H1 (cell line): Measurements from ENCODE around the gene CELF4. TPM values are rescaled to one million over a fixed set of nuclear protein-coding genes. Genes with fewer than 3 reads are reported as not detected.

Source experiments
- CEBPB ChIP-seq: IDR thresholded peaks from 2 replicates; pipeline ENCODE4 v1.6.1; 2012; ENCODE audit warnings: low read depth, low read length
- KDM1A ChIP-seq: fragments of 200-600, 300-600 bp; sonication (generic); IDR thresholded peaks from 2 replicates; pipeline ENCODE4 v1.7.1; 2016; ENCODE audit warnings: mild to moderate bottlenecking, low read length, borderline replicate concordance
- POU5F1 ChIP-seq: IDR thresholded peaks from 2 replicates; pipeline ENCODE4 v1.6.1; 2011; ENCODE audit warnings: low read depth, mild to moderate bottlenecking, low read length, moderate library complexity
- SIRT6 ChIP-seq: IDR thresholded peaks from one replicate; pipeline ENCODE4 v1.7.1; 2012; ENCODE audit warnings: low read length, inconsistent platforms
- polyA plus RNA-seq, 7 experiments: library from polyadenylated mRNA; depleted of rRNA in 3 of 7; stranded (reverse) in 5 of 7; unstranded in 2 of 7; fragments of >200 nt in 5 of 7; fragments of 200-250 nt in 2 of 7; gene quantifications; 1 replicate in 5 of 7; 2 replicates in 1 of 7; 4 replicates in 1 of 7; pipeline versions ENCODE4 v1.2.1 to v1.2.3, GENCODE V29; 2011 to 2013; ENCODE audit warnings: missing spikeins in 2 of 7, mixed read lengths in 2 of 7
- total RNA-seq: library from RNA; stranded (reverse); fragmentation: NEBNext Ultra II Directional; extraction: Animal tissue kit (Norgen Biotek cat#: 25700); gene quantifications from 2 replicates; pipeline ENCODE4 v1.2.1, GENCODE V29; 2021
- TF ChIP-seq, protein P1 (sequence below): fragments of 300-600 bp; sonication (generic); IDR thresholded peaks from 2 replicates; pipeline ENCODE4 v1.7.1; 2012; ENCODE audit warnings: low read length, moderate library complexity, mild to moderate bottlenecking, inconsistent platforms; ENCODE audit not compliant: insufficient replicate concordance
- TF ChIP-seq, protein P2 (sequence below): IDR thresholded peaks from 2 replicates; pipeline ENCODE4 v1.6.1; 2012; ENCODE audit warnings: low read length, inconsistent platforms

The CELF4 gene
- total and polyA plus RNA-seq, 2 of the 8 experiments (the other 6 are each of a cell fraction or from before 2014, with no cell fraction given): 1.6 to 3.4 TPM

DNA sequence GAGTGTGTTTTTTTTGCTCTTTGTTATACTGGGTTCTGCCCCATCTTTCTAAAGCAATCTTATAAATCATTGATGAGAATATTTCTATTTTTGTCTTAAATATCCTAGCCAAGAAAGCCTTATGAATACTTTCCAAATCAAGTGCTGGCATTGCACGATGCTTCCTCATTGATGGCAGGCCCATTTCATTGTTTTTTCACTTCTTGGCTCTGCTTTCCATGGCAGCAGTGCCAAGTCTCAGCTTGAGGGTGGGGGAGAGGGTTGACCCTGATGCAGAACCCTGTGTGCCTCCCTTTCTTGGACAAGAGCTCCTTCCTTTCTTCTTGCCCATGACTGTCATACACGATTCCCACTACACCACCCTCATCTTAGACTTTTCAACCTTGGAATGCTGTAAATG lies 16.7 kb upstream of the CELF4 start (continued):
- TF ChIP-seq, protein P1, sequence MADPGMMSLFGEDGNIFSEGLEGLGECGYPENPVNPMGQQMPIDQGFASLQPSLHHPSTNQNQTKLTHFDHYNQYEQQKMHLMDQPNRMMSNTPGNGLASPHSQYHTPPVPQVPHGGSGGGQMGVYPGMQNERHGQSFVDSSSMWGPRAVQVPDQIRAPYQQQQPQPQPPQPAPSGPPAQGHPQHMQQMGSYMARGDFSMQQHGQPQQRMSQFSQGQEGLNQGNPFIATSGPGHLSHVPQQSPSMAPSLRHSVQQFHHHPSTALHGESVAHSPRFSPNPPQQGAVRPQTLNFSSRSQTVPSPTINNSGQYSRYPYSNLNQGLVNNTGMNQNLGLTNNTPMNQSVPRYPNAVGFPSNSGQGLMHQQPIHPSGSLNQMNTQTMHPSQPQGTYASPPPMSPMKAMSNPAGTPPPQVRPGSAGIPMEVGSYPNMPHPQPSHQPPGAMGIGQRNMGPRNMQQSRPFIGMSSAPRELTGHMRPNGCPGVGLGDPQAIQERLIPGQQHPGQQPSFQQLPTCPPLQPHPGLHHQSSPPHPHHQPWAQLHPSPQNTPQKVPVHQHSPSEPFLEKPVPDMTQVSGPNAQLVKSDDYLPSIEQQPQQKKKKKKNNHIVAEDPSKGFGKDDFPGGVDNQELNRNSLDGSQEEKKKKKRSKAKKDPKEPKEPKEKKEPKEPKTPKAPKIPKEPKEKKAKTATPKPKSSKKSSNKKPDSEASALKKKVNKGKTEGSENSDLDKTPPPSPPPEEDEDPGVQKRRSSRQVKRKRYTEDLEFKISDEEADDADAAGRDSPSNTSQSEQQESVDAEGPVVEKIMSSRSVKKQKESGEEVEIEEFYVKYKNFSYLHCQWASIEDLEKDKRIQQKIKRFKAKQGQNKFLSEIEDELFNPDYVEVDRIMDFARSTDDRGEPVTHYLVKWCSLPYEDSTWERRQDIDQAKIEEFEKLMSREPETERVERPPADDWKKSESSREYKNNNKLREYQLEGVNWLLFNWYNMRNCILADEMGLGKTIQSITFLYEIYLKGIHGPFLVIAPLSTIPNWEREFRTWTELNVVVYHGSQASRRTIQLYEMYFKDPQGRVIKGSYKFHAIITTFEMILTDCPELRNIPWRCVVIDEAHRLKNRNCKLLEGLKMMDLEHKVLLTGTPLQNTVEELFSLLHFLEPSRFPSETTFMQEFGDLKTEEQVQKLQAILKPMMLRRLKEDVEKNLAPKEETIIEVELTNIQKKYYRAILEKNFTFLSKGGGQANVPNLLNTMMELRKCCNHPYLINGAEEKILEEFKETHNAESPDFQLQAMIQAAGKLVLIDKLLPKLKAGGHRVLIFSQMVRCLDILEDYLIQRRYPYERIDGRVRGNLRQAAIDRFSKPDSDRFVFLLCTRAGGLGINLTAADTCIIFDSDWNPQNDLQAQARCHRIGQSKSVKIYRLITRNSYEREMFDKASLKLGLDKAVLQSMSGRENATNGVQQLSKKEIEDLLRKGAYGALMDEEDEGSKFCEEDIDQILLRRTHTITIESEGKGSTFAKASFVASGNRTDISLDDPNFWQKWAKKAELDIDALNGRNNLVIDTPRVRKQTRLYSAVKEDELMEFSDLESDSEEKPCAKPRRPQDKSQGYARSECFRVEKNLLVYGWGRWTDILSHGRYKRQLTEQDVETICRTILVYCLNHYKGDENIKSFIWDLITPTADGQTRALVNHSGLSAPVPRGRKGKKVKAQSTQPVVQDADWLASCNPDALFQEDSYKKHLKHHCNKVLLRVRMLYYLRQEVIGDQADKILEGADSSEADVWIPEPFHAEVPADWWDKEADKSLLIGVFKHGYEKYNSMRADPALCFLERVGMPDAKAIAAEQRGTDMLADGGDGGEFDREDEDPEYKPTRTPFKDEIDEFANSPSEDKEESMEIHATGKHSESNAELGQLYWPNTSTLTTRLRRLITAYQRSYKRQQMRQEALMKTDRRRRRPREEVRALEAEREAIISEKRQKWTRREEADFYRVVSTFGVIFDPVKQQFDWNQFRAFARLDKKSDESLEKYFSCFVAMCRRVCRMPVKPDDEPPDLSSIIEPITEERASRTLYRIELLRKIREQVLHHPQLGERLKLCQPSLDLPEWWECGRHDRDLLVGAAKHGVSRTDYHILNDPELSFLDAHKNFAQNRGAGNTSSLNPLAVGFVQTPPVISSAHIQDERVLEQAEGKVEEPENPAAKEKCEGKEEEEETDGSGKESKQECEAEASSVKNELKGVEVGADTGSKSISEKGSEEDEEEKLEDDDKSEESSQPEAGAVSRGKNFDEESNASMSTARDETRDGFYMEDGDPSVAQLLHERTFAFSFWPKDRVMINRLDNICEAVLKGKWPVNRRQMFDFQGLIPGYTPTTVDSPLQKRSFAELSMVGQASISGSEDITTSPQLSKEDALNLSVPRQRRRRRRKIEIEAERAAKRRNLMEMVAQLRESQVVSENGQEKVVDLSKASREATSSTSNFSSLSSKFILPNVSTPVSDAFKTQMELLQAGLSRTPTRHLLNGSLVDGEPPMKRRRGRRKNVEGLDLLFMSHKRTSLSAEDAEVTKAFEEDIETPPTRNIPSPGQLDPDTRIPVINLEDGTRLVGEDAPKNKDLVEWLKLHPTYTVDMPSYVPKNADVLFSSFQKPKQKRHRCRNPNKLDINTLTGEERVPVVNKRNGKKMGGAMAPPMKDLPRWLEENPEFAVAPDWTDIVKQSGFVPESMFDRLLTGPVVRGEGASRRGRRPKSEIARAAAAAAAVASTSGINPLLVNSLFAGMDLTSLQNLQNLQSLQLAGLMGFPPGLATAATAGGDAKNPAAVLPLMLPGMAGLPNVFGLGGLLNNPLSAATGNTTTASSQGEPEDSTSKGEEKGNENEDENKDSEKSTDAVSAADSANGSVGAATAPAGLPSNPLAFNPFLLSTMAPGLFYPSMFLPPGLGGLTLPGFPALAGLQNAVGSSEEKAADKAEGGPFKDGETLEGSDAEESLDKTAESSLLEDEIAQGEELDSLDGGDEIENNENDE: no peak
- TF ChIP-seq CEBPB (no peak), POU5F1 (no peak), KDM1A (no peak), SIRT6 (no peak)
- TF ChIP-seq, protein P2, sequence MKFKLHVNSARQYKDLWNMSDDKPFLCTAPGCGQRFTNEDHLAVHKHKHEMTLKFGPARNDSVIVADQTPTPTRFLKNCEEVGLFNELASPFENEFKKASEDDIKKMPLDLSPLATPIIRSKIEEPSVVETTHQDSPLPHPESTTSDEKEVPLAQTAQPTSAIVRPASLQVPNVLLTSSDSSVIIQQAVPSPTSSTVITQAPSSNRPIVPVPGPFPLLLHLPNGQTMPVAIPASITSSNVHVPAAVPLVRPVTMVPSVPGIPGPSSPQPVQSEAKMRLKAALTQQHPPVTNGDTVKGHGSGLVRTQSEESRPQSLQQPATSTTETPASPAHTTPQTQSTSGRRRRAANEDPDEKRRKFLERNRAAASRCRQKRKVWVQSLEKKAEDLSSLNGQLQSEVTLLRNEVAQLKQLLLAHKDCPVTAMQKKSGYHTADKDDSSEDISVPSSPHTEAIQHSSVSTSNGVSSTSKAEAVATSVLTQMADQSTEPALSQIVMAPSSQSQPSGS: no peak
